HepG2 (cell line): ENCODE results near the gene MAMSTR. TPM values are rescaled to one million over a fixed set of nuclear protein-coding genes. Genes with fewer than 3 reads are reported as not detected.

ENCODE experiments used
- ATM ChIP-seq: fragments of 450-650 bp; IDR thresholded peaks from 2 replicates; pipeline ENCODE4 v1.7.1; 2017; ENCODE audit warnings: mild to moderate bottlenecking, borderline replicate concordance
- HNRNPUL1 ChIP-seq: fragments of 200-400 bp; formaldehyde crosslinking; IDR thresholded peaks from 2 replicates; pipeline ENCODE4 v1.6.1; 2017; ENCODE audit warnings: low read depth, mild to moderate bottlenecking, low read length, moderate library complexity
- NFYB ChIP-seq: sonication (generic); formaldehyde crosslinking; IDR thresholded peaks from 2 replicates; pipeline ENCODE4 v1.4.0; 2020; ENCODE audit warnings: missing genetic modification reagents
- RFX1 ChIP-seq: fragments of 450-650 bp; IDR thresholded peaks from 2 replicates; pipeline ENCODE4 v1.6.1; 2017
- ZBTB10 ChIP-seq: sonication (generic); formaldehyde crosslinking; IDR thresholded peaks from 2 replicates; pipeline ENCODE4 v1.4.0; 2020; ENCODE audit warnings: missing genetic modification reagents, borderline replicate concordance
- ZBTB25 ChIP-seq: IDR thresholded peaks from 2 replicates; pipeline ENCODE4 v1.6.1; 2018; ENCODE audit warnings: missing genetic modification reagents
- ZNF512B ChIP-seq: sonication (generic); formaldehyde crosslinking; IDR thresholded peaks from 2 replicates; pipeline ENCODE4 v1.5.1; 2020; ENCODE audit warnings: missing genetic modification reagents, mild to moderate bottlenecking, borderline replicate concordance
- ZNF704 ChIP-seq: sonication (generic); formaldehyde crosslinking; IDR thresholded peaks from 2 replicates; pipeline ENCODE4 v1.8.1; 2023; ENCODE audit warnings: mild to moderate bottlenecking, inconsistent platforms, moderate library complexity, missing genetic modification reagents, borderline replicate concordance
- ZNF720 ChIP-seq: sonication (generic); formaldehyde crosslinking; IDR thresholded peaks from 2 replicates; pipeline ENCODE4 v1.4.0; 2020; ENCODE audit warnings: missing genetic modification reagents
- ZNF777 ChIP-seq: sonication (generic); formaldehyde crosslinking; IDR thresholded peaks from 2 replicates; pipeline ENCODE4 v1.4.0; 2020; ENCODE audit warnings: missing genetic modification reagents
- ZSCAN5A ChIP-seq: sonication (generic); formaldehyde crosslinking; IDR thresholded peaks from 2 replicates; pipeline ENCODE4 v1.8.0; 2022; ENCODE audit warnings: mild to moderate bottlenecking, missing genetic modification reagents, borderline replicate concordance
- polyA plus RNA-seq, 8 experiments: library from polyadenylated mRNA; depleted of rRNA in 3 of 8; stranded (reverse) in 7 of 8; unstranded in 1 of 8; fragments of >200 nt; fragmentation: Illumina TruSeq in 4 of 8; extraction: Trizol in 4 of 8; gene quantifications; 2 replicates each; pipeline versions ENCODE4 v1.2.1 to v1.2.3, GENCODE V29; 2011 to 2016; ENCODE audit warnings: low read depth in 4 of 8, missing spikeins in 1 of 8, mixed read lengths in 1 of 8; ENCODE audit not compliant: insufficient read depth in 1 of 8
- total RNA-seq, 5 experiments: library from RNA; depleted of rRNA; stranded (reverse); fragments of >200 nt; fragmentation: Illumina TruSeq; extraction: Trizol; gene quantifications; 2 replicates each; pipeline ENCODE4 v1.2.3, GENCODE V29; 2016; ENCODE audit warnings: low read depth in 1 of 5
- TF ChIP-seq, protein P1 (sequence below): sonication (generic); formaldehyde crosslinking; IDR thresholded peaks from 2 replicates; pipeline ENCODE4 v1.8.1; 2023; ENCODE audit warnings: mild to moderate bottlenecking, missing genetic modification reagents
- TF ChIP-seq, protein P2 (sequence below): IDR thresholded peaks from 2 replicates; pipeline ENCODE4 v1.6.1; 2012; ENCODE audit warnings: low read length, improper control_type of control experiment

MAMSTR gene
- total and polyA plus RNA-seq, 2 of the 13 experiments (the other 11 are each of a cell fraction or from before 2014, with no cell fraction given) = 2.2 to 2.4 TPM

DNA sequence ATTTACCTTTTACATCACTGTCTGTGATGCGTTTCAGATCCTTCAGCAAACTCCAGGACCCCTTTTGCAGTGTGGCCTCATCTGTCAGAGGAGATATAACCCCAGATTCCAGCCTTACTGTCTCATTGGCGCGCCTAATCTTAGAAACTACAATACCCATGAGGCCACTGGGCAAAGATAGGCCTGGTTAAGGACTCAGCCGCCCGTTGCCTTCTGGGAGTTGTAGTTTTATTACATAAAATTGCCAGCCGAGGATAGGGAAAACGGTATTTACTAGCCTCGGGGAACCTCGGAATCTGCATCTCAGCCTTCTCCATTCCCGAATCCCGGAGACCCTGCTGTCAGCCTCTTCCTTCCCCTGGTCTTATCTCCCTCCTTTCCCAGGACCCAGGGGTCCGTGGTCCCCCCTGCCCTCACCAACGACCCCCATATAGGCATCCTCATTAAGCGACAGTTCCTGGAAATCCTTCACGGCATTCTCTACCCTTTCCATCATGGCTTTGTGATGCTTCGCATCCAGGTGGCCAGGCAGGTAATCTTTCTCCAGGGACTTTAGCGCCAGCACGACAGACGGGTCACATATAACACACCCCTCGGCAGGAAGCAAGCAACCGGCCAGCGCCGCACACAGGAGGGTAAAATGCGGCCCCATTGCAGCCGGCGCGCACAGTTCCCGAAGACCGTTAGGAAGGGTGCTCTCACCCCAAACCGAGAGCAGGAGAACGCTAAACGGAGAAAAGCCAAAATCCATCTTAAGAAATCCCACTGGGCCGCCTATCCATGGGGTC is 25.9 kb upstream of the MAMSTR start (continued):
- TF ChIP-seq ZNF704 (CRISPR knock-in tag) (no peak), ZBTB10 (CRISPR knock-in tag) (no peak), ZBTB25 (CRISPR knock-in tag) (no peak), NFYB (CRISPR knock-in tag) (0 out of 2 replicates have a peak, but pooled peaks have one; percentile 17), ZNF777 (CRISPR knock-in tag) (no peak), ZSCAN5A (CRISPR knock-in tag) (no peak), ZNF512B (no peak), RFX1 (no peak), ATM (no peak), HNRNPUL1 (no peak), ZNF720 (no peak)
- TF ChIP-seq, protein P1, sequence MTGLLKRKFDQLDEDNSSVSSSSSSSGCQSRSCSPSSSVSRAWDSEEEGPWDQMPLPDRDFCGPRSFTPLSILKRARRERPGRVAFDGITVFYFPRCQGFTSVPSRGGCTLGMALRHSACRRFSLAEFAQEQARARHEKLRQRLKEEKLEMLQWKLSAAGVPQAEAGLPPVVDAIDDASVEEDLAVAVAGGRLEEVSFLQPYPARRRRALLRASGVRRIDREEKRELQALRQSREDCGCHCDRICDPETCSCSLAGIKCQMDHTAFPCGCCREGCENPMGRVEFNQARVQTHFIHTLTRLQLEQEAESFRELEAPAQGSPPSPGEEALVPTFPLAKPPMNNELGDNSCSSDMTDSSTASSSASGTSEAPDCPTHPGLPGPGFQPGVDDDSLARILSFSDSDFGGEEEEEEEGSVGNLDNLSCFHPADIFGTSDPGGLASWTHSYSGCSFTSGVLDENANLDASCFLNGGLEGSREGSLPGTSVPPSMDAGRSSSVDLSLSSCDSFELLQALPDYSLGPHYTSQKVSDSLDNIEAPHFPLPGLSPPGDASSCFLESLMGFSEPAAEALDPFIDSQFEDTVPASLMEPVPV = no peak
- TF ChIP-seq, protein P2, sequence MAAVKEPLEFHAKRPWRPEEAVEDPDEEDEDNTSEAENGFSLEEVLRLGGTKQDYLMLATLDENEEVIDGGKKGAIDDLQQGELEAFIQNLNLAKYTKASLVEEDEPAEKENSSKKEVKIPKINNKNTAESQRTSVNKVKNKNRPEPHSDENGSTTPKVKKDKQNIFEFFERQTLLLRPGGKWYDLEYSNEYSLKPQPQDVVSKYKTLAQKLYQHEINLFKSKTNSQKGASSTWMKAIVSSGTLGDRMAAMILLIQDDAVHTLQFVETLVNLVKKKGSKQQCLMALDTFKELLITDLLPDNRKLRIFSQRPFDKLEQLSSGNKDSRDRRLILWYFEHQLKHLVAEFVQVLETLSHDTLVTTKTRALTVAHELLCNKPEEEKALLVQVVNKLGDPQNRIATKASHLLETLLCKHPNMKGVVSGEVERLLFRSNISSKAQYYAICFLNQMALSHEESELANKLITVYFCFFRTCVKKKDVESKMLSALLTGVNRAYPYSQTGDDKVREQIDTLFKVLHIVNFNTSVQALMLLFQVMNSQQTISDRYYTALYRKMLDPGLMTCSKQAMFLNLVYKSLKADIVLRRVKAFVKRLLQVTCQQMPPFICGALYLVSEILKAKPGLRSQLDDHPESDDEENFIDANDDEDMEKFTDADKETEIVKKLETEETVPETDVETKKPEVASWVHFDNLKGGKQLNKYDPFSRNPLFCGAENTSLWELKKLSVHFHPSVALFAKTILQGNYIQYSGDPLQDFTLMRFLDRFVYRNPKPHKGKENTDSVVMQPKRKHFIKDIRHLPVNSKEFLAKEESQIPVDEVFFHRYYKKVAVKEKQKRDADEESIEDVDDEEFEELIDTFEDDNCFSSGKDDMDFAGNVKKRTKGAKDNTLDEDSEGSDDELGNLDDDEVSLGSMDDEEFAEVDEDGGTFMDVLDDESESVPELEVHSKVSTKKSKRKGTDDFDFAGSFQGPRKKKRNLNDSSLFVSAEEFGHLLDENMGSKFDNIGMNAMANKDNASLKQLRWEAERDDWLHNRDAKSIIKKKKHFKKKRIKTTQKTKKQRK = no peak
